ENCODE results near the gene CDH23.
A peak's percentile ranks its signal among the peaks of the same experiment; 100 is the strongest.

GRCh38 chr10:71692598-71693306 is 296.0 kb downstream of the CDH23 start:
- no peak for TF ChIP-seq RAD21 (IDR thresholded peaks at IDR 0.05 in 1 of 2, conservative IDR thresholded peaks at IDR 0.05 in 1 of 2; ENCODE audit: low read depth in 2 of 2, low read length in 2 of 2)
- 0 out of 2 replicates have a peak, but pooled peaks have one; percentile 38 for TF ChIP-seq KDM1A (IDR thresholded peaks at IDR 0.05; ENCODE audit: borderline replicate concordance, low read length)
